Measurements from ENCODE around the gene USP10.

The USP10 gene

DNA sequence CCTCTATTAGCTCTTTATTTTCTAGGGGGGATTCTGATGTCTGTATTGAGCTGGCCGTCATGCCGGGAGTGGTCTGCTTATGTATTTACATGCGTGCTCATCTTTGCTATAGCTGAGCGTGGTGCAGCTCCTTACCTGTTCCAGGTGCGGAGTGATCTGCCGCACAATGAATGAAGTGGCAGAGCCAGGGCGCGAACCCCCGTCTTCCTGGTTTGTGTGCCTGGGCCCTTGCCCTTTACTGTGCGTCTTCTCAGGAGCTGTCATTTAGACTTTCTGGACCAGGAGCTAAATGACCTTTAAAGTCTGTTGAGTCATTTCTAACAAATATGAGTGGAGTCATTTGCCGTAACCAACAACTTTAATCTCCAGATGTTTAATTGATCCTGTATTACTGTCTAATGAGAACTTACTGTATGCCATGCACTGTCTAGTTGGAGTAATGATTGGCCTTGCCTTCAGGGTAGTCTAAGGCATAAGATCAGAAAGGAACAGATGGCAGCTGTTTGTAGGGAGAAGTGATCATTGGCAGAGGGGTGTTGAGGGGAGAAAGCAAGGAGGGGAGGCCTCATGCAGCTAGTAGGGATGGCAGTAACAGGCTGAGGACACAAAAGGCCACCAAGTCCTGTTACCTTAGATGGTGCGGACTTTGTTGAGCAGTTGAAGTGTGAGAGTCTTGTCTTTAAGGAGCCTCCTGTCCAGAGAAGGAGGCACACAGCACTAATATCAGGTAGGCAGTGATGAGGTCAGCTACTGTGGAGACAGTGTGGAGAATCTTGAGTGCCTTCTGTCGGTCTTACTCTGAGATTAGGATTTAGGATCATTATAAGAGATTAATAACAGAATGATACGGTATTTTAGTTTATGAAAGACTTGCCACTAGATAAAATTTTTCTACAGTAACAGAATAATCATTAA is 53.9 kb downstream of the USP10 start:
- DNase-seq: no peak

DNA sequence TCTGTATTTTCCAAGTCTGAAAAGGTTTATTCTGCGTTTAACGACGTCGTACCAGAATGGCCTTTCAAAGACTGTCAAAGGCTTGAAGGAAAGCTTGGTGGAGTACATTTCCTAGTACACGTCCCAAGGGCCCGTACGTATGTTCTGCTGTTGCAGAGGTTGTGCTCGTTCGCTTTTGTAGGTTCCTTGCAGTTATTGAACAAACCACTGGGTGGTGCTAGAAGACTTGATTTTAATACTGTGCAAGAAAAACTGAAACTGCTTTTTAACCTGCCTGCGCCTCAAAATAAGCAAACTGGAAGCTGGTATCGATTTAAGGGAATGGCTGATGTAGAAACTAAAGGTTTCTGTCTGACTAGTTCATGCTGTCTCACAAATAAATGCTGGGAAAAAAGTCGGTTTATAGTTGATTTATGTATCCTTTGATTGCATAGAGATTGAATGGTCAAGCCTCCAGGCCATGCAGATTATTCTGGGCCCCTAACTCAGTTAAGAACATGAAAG is 54.6 kb downstream of the USP10 start:
- DNase-seq: peak; percentile 56

DNA sequence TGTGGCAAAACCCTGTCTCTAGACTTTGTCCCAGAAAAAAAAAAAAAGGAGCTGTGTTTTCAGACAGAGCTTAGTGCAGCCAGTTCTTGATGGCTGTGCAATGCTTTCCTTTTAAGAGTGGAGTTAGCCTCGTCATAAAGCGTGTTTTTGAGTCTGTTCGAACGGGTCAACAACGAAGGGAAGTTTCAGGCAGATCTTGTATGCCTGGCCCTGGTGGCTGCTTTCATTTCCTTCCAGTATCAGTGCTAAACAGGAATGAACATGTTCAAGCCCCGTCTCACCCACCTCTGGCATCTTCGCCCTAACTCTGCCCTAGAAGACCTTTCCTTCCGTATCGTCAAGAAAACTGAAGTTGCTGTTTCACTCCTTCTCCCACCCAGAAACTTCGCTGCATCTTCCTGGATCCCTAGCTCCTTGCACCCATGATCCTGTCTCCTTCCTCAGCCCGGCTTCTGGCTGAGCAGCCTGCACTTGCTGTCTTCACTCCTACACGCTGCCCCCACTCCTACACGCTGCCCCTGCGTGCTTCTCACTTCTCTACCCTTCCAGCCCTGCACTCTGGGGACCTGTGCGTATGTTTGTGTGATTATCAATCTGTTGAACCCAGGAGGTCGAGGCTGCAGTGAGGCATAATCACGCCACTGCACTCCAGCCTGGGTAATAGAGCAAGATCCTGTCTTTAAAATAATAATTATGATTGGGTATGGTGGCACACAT is 55.3 kb downstream of the USP10 start:
- no peak for DNase-seq

DNA sequence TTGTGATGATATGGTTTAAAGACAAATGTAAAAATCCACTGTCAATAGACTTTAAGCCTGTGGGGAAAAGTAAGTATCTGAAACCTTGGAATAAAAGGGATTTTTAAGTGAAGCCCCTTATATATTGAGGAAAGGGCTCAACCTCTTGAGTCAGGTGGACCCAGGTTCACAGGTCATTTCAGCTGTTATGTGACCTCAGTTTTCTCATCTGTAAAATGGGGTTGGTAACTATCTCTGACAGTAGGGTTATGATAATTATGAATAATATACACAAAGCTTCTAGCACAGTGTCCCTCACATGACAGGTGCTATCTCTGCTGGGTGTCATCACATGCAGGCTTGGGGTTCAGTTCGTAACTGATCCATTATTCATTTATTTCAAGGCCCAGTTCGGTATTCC is 57.0 kb downstream of the USP10 start:
- no peak for DNase-seq

DNA sequence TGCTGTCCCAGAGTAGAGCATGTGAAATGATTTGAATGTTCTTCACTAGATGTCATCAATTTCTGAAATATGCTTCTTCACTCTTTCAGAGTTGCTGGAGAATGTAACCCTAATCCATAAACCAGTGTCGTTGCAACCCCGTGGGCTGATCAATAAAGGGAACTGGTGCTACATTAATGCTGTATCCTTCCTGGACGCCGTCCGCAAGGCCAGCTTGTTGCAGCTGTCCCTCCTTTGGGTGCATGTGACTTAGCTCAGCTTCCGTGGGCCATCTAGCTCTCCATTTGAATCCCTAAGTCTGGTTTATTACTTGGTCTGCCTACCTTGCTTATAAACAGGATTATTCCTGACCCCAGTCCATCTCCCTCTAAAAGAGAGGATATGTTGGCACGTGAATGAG is 58.8 kb downstream of the USP10 start:
- no peak for DNase-seq

DNA sequence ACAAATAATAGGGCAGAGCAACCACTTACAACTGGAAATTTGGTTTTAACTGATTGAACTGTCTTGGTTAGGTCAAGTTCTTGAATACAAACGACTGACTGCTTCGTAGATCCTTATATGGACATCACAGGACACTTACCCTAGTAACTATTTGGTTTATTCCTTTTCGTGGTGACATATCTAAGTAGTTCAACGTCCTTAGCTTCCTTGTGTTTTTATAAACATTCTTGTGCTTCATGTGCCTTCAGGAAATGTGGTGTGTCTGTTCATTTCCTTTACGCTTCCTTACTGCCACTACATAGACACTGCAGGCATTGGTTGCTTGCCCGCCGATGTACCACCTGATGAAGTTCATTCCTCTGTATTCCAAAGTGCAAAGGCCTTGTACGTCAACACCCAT is 59.3 kb downstream of the USP10 start:
- no peak for DNase-seq

DNA sequence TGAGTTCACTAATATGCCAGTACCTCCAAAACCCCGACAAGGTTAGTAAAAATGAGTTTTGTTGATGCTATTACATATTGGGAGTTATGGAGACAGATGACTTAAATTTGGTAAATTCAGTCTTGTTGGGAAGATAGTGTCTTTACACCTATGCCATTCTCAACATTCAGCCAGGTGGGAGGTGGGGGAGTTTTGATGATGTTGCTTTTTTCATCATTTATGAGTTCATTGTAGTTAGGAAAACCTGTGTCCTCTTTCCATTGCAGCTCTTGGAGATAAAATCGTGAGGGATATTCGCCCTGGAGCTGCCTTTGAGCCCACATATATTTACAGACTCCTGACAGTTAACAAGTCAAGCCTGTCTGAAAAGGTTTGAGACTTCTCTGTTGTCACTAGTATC is 60.1 kb downstream of the USP10 start:
- DNase-seq: no peak

DNA sequence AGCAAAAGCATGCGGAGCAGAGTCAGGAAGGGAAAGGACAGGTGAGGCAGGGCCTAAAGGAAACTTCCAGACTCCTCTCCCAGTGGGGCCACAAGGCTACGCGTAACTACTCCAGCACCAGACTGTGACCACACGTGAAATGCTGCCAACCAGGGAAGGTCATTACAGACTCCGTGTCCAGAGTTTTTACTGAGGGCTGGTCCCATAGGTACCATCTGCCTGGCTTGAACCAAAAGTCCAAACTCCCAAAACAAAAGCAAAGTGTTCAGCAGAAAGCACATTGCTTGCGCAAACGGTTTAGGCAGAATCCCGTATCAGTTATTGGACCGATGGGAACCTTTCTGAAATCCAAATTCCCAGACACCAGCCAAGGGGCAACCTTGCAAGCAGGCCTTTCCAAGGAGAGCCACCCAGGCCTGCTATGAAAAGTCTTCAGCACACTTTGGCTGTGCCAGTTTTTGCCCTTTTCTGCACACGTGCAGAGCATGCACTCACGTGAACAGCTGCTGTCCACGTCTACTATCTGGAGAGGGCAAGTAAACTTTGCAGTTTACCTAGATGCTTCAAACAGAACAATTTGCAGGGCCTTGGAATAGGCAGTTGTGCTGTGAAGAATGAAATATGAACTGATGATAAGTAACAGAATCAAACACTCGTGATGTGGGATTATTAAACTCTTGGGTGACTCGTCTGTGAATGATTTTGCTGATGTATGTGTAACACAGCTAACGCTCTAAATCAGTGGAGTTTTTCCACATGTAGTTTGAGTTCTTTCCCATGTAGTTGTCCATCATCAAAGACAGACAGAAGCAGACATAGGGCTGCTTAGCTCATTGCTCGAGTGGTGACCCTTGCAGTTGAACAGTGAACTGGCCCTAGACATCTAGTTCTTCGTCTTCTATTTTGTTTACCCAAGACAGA is 61.9 kb downstream of the USP10 start:
- no peak for DNase-seq

DNA sequence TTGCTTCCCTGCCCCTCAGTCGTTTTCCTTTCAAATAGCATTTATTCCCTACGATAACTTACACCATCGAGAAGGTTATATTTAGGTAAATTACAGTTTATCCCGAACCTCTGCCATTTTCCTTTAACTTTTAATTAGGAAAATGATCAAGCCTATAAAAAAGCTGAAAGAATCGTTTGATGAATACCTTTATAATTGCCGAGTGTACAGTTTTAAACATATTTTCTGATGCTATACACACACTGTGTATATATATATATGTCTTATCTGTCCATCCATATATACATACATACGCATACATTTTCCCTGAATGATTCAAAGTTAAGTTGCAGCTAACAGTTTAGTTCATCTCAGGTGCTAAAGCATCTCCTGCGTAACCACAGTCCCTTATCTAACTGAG is 63.4 kb downstream of the USP10 start:
- no peak for DNase-seq

DNA sequence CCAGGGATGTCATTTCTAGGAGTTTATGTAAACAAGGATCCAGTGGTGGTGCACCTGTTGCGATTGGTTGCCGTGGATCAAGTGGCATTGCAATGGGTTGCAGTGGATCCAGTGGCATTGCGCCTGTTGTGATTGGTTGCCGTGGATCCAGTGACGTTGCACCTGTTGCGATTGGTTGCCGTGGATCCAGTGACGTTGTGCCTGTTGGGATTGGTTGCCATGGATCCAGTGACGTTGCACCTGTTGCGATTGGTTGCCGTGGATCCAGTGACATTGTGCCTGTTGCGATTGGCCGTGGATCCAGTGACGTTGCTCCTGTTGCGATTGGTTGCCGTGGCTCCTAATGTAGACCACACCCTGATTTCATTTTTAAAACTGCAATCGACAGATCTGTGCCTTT is 63.8 kb downstream of the USP10 start:
- DNase-seq: no peak

DNA sequence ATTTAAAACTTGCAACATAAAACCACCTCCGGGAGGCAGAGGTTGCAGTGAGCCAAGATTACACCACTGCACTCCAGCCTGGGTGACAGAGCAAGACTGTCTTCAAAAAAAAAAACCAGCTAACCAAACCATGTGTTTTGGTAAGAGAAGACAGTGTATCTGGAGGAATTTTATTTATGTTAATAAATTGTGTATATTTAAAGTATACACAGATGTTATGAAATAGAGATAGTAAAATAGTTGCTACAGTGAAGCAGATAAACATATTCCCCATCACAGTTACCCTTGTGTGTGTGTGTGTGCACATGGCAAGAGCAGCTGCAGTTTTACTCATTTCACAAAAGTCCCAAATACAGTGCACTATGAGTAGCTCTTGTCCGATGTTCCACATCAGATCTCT is 65.2 kb downstream of the USP10 start:
- DNase-seq: no peak

DNA sequence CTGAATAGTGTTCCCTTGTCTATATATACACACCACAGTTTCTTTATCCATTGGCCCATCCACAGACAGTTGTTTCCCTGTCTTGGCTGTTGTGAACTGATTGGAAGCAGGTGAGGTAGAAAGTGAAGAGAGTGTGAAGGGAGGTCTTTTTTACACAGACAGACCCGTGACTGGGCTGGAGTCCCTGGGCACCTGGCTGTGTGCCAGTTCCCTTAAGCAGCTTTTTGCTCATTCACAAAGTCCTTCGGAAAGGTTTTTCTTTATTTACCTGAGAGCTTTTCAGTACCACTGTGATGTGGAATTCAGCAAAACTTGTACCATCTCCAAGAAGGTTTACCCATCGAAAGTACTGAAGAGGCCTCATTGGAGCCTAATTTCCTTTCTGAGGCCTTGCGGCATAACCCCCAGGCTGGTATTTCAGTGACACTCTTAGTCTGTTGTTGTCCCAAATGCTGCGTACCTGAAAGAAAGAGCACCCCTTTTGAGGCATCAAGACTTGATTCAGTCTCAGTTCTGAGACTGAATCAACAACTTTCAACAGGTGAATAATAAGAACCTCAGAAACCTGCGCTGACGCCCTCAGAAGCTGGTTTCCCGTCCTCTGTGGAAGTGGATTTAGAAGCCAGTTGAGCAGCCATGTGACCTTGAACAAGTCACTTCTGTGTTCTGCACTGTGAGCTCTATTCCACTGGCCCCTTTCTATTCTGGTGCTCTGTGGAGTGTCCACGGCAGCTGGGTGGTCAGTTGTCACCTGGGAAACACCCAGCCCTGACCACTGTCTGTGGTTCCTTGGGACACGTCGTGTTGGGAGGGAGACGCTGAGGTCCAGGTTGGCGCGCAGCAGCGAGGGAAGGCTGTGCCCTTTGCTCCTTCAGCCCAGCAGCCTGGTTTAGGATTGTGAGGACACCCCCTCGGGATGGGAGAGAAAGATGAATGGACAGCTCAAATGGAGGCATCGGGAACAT is 66.1 kb downstream of the USP10 start:
- peak; percentile 2 for DNase-seq

DNA sequence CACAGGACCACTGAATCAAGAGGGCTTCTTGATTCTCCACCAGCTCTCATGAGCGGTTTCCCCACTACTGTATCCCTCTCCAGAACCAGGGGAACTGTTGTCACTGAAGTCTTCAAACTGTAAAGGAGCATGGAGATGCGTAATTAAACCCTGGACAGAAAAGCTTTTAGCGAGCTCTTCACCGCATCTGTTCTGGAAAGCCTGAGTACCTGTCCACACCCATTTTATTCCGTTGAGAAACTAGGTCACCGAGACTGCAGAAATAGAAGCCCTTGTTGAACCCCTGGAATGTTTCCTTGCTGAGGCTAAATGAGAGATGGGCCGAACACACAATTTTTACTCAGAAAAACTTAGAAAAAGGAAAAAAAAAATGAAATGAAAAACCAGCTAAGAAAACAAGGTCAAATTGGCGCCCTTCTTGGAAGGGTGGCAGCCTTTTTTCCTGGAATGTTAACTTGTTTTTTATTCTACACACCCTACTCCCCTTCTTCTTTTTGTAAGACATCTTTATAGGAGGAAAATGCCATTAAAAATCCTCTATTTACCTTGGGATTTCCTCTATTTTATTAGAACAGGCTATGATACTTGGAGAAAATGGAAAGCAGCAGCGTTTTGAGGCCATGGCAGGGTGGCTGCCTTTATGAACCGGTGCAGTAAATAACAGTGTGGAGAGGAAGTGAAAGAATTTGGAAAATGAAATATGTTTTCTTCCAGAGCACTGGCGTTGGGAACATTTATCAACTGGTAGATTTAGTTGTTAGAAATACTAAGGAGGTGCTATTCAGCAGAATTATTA is 67.4 kb downstream of the USP10 start:
- DNase-seq: no peak

DNA sequence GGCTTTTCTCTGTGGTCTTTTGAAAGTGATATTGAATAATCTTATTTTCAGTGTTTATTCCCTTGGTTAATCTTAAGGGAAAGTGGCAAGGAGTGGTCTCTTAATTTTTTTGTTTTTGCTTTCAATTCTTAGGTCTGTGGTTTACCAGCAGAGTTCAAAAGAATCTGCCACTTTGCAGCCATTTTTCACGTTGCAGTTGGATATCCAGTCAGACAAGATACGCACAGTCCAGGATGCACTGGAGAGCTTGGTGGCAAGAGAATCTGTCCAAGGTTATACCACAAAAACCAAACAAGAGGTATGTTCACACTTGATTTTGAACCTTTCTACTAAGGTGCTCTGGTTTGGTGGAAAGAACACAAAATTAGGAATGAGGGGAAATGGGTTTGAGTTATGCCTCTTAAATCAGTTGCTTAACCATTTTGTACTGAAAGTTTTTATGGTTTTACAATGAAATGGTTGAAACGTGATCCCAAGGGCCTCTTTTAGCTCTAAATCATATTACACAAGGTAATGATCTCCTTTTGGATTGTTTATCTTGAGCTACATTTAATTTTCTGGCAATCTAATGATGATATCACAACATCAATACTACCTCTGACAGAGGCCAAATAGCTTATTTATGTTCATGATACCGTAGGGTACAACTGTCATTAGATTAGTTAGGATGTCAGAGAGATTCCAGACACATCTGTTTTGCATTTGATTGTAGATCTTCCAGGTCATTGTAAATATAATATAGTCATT is 68.4 kb downstream of the USP10 start:
- DNase-seq: no peak

DNA sequence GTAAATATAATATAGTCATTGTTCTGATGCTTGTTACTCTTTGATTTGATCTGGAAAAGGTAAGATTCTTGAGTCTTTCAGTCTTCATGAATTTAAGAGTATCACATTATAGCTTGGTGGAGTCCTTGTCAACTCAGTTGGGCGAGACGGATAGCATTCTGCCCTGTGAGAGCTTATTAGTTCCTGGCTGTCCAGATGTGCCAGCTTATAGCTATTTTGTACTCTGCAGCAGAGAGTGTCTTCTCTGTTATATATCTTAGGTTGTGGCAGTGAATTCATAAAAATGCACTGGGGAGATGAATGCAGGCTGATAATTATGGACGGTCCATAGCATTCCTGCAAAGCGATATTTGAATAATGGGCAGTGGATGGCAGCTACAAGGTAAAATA is 69.0 kb downstream of the USP10 start:
- DNase-seq: no peak

DNA sequence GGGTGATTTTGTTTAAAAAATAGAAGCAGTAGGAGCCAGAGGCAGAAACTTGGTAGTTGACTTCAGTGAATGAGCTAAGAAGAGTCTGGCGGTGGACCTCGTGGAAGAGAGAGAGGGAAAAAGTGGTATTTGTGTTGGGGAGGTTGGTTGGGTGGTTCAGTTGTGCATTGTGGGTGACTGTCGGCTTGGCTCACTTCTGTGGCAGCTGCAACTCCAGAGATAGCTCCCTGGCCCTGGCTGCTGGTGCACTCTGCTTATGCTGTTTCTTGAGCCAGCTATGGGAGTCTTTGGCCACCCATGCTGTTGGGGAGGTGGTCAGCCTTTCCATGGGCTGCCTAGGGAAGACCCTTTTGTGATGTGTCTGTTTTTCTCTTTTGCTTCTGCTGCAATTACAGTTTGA is 69.6 kb downstream of the USP10 start:
- DNase-seq: no peak

DNA sequence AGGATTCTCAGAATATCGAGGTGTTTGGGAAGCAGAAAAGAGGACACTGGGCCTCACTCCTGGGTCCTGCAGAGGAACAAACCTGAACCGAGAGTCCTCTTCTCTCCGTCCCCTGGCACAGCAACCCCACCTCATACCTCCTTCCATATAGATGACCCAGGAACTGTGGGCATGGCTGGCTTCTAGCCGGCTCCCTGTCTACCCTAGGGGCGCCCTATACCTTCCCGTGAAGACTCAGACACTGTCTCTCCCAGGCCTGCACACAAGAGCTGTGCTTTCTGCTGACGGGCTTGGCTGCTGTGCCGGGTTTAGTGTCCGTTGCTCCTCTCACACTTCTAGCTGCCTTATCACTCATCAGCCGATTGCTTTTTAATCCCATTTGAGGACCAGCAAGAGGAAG is 73.5 kb downstream of the USP10 start:
- no peak for DNase-seq

DNA sequence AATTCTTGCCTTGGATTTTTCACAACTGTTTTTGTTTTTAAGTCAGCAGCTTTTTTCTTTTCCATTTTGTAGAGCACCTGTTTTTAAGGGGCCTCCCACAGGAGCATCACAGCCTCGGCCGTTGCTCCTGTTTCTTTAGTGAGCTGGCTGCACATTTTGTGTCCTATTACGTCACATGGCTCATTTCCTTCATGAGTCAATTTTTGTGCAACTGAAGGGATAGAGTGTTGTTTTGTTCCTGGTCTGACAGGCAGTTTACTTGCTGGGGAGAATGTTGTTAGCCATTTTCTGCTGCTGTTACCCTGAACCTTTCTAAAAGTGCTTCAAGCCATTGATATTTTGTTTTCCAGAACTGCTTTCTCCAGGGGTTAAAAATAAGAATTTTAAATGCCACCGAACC is 75.0 kb downstream of the USP10 start:
- DNase-seq: no peak

DNA sequence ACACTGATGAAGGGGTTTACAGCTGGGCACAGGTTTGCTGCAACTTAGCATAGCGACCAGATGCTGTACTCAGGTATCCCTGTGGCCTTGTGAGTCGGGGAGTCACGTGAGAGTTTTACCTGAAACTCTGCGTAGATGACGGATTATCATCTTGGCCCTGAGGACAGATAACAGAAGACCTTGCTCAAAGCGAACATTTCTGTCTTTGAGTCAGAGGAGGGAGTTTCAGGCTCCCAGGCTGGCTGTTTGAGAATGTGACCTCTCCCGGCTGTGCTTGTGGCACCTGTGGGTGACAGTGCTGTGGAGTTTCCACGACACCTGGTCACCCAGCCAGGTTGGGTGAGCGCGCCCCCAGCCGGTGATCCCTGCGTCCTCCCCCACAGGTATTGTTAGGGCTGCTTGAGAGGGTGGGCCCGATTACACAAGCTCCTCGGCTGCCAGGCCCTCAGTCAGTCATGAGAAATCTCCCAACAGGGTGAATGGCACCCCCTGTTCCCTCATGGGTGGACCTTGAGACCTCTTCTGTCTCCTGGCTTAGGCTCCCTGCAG is 75.5 kb downstream of the USP10 start:
- DNase-seq: no peak

DNA sequence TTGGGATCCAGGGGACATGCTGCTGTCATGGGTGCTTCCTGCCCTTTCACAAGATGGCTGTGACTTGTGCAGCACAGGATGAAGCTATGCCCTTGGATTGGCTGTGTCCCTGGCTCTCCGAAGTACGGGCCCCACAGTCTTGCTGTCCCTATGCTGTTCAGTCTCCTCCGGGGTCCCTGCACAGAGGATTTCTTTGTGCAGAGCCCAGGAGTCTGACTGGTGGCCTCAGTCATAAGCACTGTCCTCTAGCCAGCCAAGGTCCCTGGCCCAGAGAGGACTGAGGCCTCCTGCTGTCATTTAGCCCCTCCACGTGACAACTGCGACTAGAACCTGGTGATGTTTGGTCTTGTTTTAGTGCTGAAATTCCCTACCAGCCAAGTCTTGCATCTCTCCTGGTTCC is 77.6 kb downstream of the USP10 start:
- DNase-seq: no peak
